ENCODE results near the gene PSMB11.
A peak's percentile ranks its signal among the peaks of the same experiment; 100 is the strongest.

Gene PSMB11

GRCh38 chr14:23058654-23059504 lies 16.9 kb downstream of the PSMB11 start:
- H3K36me3 ChIP-seq (ENCODE audit: control insufficient read depth, insufficient read depth, low read length), result no peaks in the 10 kb centered on the region
- no peak overlapping the region for H3K27ac ChIP-seq
- no peak for TF ChIP-seq CTCF (IDR thresholded peaks at IDR 0.05)
- no peak overlapping the region for H3K9ac ChIP-seq
- H3K4me1 ChIP-seq, result peaks cover 19% of the 10 kb centered on the region
- H2AFZ ChIP-seq, result no peak overlapping the region
- H3K79me2 ChIP-seq, result no peaks in the 10 kb centered on the region
- H3K9me3 ChIP-seq (ENCODE audit: control insufficient read depth, low read length), result no peaks in the 10 kb centered on the region
- H3K4me3 ChIP-seq (ENCODE audit: low read depth, low read length), result no peak overlapping the region
- H3K4me2 ChIP-seq (ENCODE audit: low read length), result no peak overlapping the region
- no peaks in the 10 kb centered on the region for H3K27me3 ChIP-seq (ENCODE audit: control insufficient read depth, insufficient read depth, low read length)

GRCh38 chr14:23060536-23061260 lies 18.7 kb downstream of the PSMB11 start:
- Histone ChIP-seq H3K4me3 (ENCODE audit: low read depth, low read length) (no peak overlapping the region), H3K4me1 (peaks cover 19% of the 10 kb centered on the region)

DNA sequence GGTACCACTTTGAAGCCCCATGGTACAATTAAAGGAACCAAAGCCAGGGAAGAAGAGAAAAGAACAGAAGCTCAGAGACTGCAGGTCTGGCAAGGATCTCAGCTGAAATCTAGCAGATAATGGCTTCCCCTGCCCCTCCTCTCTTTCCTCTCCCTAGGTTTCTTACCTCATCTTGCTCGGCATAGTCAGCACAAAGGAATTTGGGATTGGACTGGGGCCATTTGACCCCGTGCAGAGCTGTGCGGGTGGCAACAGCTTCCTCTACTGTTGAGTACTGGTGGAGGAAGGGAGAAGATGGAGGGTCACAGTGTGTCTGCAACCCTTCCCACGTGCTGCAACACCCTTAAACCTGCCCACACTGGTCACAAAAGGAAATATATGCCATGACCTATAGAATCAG lies 20.0 kb downstream of the PSMB11 start:
- Histone ChIP-seq H3K27ac (peak overlapping the region; percentile 46), H3K79me2 (peaks cover 11% of the 10 kb centered on the region), H3K4me1 (peaks cover 7% of the 10 kb centered on the region), H3K9ac (no peak overlapping the region), H3K27me3 (ENCODE audit: control insufficient read depth, insufficient read depth, low read length) (no peaks in the 10 kb centered on the region), H3K4me2 (ENCODE audit: low read length) (peak overlapping the region; percentile 42), H3K4me3 (ENCODE audit: low read depth, low read length) (no peak overlapping the region), H2AFZ (no peak overlapping the region), H3K36me3 (ENCODE audit: control insufficient read depth, insufficient read depth, low read length) (no peaks in the 10 kb centered on the region), H3K9me3 (ENCODE audit: control insufficient read depth, low read length) (no peaks in the 10 kb centered on the region)
- TF ChIP-seq CTCF (IDR thresholded peaks at IDR 0.05), result no peak

More at GRCh38 chr14:23060536-23061260, 18.7 kb downstream of the PSMB11 start:
- H3K4me2 ChIP-seq (ENCODE audit: low read length), result no peak overlapping the region
- no peaks in the 10 kb centered on the region for H3K36me3 ChIP-seq (ENCODE audit: control insufficient read depth, insufficient read depth, low read length)
- TF ChIP-seq CTCF (IDR thresholded peaks at IDR 0.05), result no peak
- peaks cover 2% of the 10 kb centered on the region for H3K79me2 ChIP-seq
- H2AFZ ChIP-seq, result no peak overlapping the region
- no peak overlapping the region for H3K27ac ChIP-seq
- H3K9ac ChIP-seq, result no peak overlapping the region
- H3K9me3 ChIP-seq (ENCODE audit: control insufficient read depth, low read length), result no peaks in the 10 kb centered on the region
- no peaks in the 10 kb centered on the region for H3K27me3 ChIP-seq (ENCODE audit: control insufficient read depth, insufficient read depth, low read length)

DNA sequence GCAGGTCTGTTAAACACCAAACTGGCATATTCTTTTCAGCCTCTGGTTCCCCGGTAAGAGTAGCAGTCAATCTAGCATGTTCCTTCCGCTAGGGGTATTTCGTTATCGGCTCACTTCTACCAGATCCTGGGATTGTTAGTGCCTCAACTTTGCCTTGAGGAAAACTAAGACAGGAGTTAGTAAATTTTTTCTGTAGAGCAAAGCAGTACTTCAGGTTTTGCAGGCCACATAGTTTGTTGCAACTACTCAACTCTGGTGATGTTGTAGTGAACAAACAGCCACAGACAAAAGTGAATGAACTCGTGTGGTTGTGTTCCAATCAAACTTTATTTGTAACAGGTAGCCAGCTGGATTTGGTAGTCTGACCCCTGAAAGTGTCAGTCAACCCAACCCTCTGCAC lies 21.6 kb downstream of the PSMB11 start:
- Histone ChIP-seq H3K27me3 (ENCODE audit: control insufficient read depth, insufficient read depth, low read length) (no peaks in the 10 kb centered on the region), H3K27ac (no peak overlapping the region), H3K4me2 (ENCODE audit: low read length) (no peak overlapping the region), H3K4me3 (ENCODE audit: low read depth, low read length) (no peak overlapping the region), H3K79me2 (peaks cover 11% of the 10 kb centered on the region), H3K9me3 (ENCODE audit: control insufficient read depth, low read length) (no peaks in the 10 kb centered on the region), H3K36me3 (ENCODE audit: control insufficient read depth, insufficient read depth, low read length) (no peaks in the 10 kb centered on the region), H3K9ac (no peak overlapping the region), H2AFZ (no peak overlapping the region), H3K4me1 (peaks cover 6% of the 10 kb centered on the region)
- TF ChIP-seq CTCF (IDR thresholded peaks at IDR 0.05), result no peak

Measured in parathyroid adenoma (tissue), 2 donors.